Measurements from ENCODE around the gene SPOCD1.

DNA sequence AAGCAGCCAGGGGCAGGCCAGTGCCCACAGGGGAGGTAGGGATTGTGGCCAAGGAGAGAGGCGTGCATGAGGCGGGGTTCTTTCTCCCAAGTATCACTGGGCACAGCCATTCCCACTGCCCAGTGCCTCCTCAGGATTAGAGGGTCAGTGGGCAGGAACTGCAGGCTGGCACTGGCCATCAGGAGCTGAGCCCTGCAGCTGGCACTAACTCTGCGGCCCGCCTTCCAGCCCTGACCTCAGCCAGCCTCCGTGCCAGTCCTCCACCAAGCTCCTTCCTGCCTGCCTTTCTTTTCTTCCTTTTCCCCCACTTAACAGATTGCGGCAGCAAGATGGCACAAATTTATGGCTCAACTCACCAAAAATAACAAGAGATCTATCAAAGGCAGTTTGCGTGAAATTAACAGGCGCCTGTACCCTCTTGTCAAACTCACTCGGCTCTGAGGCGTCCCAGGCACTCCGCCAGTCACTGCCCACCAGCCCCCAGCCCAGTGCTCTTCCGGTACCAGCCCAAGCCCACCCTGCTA, 62.8 kb downstream of the SPOCD1 start:
- TF ChIP-seq CTCF (conservative IDR thresholded peaks at IDR 0.05; ENCODE audit: low read length): no peak
- no peak for TF ChIP-seq EZH2phosphoT487 (IDR thresholded peaks at IDR 0.05; ENCODE audit: borderline replicate concordance)
